Keratinocyte (primary cell): Measurements from ENCODE around the gene SOWAHA.

Source experiments
- EZH2 ChIP-seq: IDR thresholded peaks from one replicate; pipeline ENCODE4 v1.6.1; 2012; ENCODE audit warnings: inconsistent platforms, mild to moderate bottlenecking, low read length, moderate library complexity
- TF ChIP-seq, protein P1 (sequence below), 3 experiments: IDR thresholded peaks in 1 of 3; conservative IDR thresholded peaks in 1 of 3; optimal IDR thresholded peaks in 1 of 3; 2 replicates in 2 of 3; 3 replicates in 1 of 3; pipeline versions ENCODE3 to v1.5.1; 2011; ENCODE audit warnings: low read length in 3 of 3, mild to moderate bottlenecking in 3 of 3, moderate library complexity in 2 of 3, control low read depth in 1 of 3, inconsistent platforms in 1 of 3; ENCODE audit not compliant: insufficient read depth in 2 of 3; ENCODE audit errors: extremely low read depth in 1 of 3

DNA sequence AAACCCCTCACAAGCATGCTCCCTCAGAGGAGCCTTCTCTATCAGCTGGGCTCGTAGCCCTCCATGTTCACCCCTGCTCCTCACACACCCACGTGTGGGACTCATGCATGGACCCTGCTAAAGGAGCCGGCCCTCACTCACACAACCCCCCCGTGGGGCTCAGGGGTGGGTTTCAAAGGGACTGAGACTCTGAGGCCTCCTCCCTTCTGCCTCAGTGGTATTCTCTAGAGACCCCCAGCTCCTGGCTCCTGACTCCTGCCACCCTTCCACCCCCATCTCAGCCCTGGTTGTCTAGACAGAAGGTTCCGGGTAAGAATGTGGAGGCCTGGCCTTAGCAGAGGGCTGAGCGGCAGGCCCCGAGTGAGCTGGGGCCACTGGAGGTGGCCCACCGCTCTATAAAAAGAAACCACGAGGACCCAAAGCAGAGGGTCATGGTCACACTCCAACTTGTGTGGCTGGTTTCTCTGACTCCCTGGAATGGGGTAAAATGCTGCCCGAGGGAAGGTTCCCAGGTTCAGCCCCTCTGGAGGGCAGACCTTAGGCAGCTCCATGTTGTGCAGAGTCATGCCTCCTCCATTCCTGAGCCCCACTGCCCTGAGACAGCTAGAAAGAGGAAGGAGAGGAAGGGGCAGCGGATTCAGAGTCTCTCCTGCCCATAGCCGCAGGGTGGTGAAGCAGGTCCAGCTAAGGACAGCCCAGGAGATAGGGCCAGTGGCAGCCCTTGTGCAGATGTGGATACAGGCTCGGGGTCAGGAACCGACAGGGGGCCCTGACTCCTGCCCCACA, 46.9 kb upstream of the SOWAHA start:
- TF ChIP-seq, protein P1, sequence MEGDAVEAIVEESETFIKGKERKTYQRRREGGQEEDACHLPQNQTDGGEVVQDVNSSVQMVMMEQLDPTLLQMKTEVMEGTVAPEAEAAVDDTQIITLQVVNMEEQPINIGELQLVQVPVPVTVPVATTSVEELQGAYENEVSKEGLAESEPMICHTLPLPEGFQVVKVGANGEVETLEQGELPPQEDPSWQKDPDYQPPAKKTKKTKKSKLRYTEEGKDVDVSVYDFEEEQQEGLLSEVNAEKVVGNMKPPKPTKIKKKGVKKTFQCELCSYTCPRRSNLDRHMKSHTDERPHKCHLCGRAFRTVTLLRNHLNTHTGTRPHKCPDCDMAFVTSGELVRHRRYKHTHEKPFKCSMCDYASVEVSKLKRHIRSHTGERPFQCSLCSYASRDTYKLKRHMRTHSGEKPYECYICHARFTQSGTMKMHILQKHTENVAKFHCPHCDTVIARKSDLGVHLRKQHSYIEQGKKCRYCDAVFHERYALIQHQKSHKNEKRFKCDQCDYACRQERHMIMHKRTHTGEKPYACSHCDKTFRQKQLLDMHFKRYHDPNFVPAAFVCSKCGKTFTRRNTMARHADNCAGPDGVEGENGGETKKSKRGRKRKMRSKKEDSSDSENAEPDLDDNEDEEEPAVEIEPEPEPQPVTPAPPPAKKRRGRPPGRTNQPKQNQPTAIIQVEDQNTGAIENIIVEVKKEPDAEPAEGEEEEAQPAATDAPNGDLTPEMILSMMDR (optimal IDR thresholded peaks at IDR 0.05 in 1 of 3, IDR thresholded peaks at IDR 0.05 in 1 of 3, conservative IDR thresholded peaks at IDR 0.05 in 1 of 3; ENCODE audit: extremely low read depth in 1 of 3, insufficient read depth in 2 of 3, low read length in 3 of 3), result no peak
- no peak for TF ChIP-seq EZH2
